ENCODE data around the gene ULBP2. TPM values are rescaled to one million over a fixed set of nuclear protein-coding genes. Genes with fewer than 3 reads are reported as not detected.

The ULBP2 gene
- total and polyA plus RNA-seq, 2 of the 8 experiments (the other 6 are each of a cell fraction or from before 2014, with no cell fraction given) = 0.05 TPM; not detected in 1

GRCh38 chr6:149990661-149991471, 49.1 kb downstream of the ULBP2 start:
- Histone ChIP-seq H3K36me3 (ENCODE audit: control insufficient read depth in 2 of 4, insufficient read depth in 4 of 4, low read length in 3 of 4) (no peaks in the 10 kb centered on the region), H2BK20ac (ENCODE audit: low read length) (no peak overlapping the region), H4K20me1 (replicated peaks in 1 of 2; ENCODE audit: control insufficient read depth in 1 of 2, insufficient read depth in 2 of 2, low read length in 2 of 2) (peaks cover 8 to 15% of the 10 kb centered on the region in 2 experiments), H3K9me3 (ENCODE audit: insufficient read depth in 2 of 2, low read depth in 1 of 2, low read length in 1 of 2) (no peaks in the 10 kb centered on the region), H4K8ac (ENCODE audit: extremely low read depth, insufficient read depth, low read length) (no peak overlapping the region), H3K9ac (replicated peaks in 1 of 4; ENCODE audit: extremely low read depth in 1 of 4, low read depth in 3 of 4, low read length in 3 of 4) (no peak overlapping the region), H3K23me2 (ENCODE audit: low read depth, low read length) (no peaks in the 10 kb centered on the region; the same call in 1 of the 2 replicates), H2BK120ac (replicated peaks; ENCODE audit: low read depth, low read length) (no peak overlapping the region), H4K5ac (ENCODE audit: insufficient read length, low read depth, low read length) (no peak overlapping the region), H3K79me1 (ENCODE audit: low read depth, low read length) (no peaks in the 10 kb centered on the region), H4K91ac (replicated peaks; ENCODE audit: insufficient read length, low read length) (no peak overlapping the region), H2AK5ac (ENCODE audit: low read depth, low read length) (no peak overlapping the region), H3K18ac (ENCODE audit: extremely low read depth, low read length) (peak overlapping the region; percentile 60), H2BK12ac (ENCODE audit: low read depth, low read length) (no peak overlapping the region; the same call in 1 of the 2 replicates), H3K23ac (ENCODE audit: insufficient read length) (no peak overlapping the region), H2BK15ac (ENCODE audit: low read length) (no peak overlapping the region), H3K56ac (replicated peaks; ENCODE audit: insufficient read length, low read depth, low read length) (no peak overlapping the region), H3K79me2 (ENCODE audit: control insufficient read depth in 1 of 2, insufficient read depth in 2 of 2, low read length in 2 of 2) (no peaks in the 10 kb centered on the region), H2AFZ (ENCODE audit: low read length) (no peak overlapping the region), H3K27me3 (replicated peaks in 1 of 4; ENCODE audit: control insufficient read depth in 3 of 4, extremely low read depth in 1 of 4, insufficient read depth in 3 of 4, low read length in 3 of 4) (peaks cover 67 to 93% (median 85%) of the 10 kb centered on the region in 4 experiments), H3K14ac (ENCODE audit: insufficient read length) (no peak overlapping the region), H3K27ac (ENCODE audit: low read depth, low read length) (no peak overlapping the region), H3K4me2 (ENCODE audit: insufficient read depth in 1 of 2, low read depth in 2 of 2, low read length in 2 of 2) (peak overlapping the region; percentile 62 to 77), H3K4me3 (ENCODE audit: extremely low read depth in 1 of 4, insufficient read depth in 2 of 4, low read depth in 3 of 4, low read length in 4 of 4) (peak overlapping the region; percentile 0 to 53 (median 29); a peak in 7 of 8 replicates), H3K4me1 (replicated peaks in 1 of 4; ENCODE audit: control insufficient read depth in 3 of 4, insufficient read depth in 4 of 4, low read length in 3 of 4) (peaks cover 2 to 21% (median 15%) of the 10 kb centered on the region in 4 experiments), H2BK5ac (ENCODE audit: low read depth, low read length) (no peak overlapping the region), H3K4ac (replicated peaks; ENCODE audit: insufficient read length, low read depth, low read length) (no peak overlapping the region)
- 1% methylated on average over 36 of the region's 49 CpGs; no CpG with 5 or more reads in 1 of the 2 experiments for WGBS, 2 experiments (ENCODE audit: extremely low coverage in 1 of 2, insufficient coverage in 1 of 2, insufficient read length in 1 of 2, insufficient replicate concordance in 2 of 2, low coverage in 1 of 2, low lambda C conversion rate in 2 of 2, missing lambda C conversion rate in 1 of 2)
- TF ChIP-seq SUZ12 (IDR thresholded peaks at IDR 0.05; ENCODE audit: low read length) (peak; percentile 67), EZH2 (IDR thresholded peaks at IDR 0.05; ENCODE audit: low read depth, low read length, severe bottlenecking) (peak; percentile 27), RBBP5 (IDR thresholded peaks at IDR 0.05; ENCODE audit: borderline replicate concordance, low read depth, low read length) (0 out of 2 replicates have a peak, but pooled peaks have one; percentile 35), SIX5 (IDR thresholded peaks at IDR 0.05; ENCODE audit: low read depth, low read length) (no peak), HDAC2 (IDR thresholded peaks at IDR 0.05; ENCODE audit: borderline replicate concordance in 1 of 2, low read depth in 2 of 2, low read length in 2 of 2) (peak in 1 of 2 experiments; percentile 61; a peak in 1 of 4 replicates), KDM4A (IDR thresholded peaks at IDR 0.05; ENCODE audit: low read depth, low read length, severe bottlenecking) (peak; percentile 26), NRF1 (IDR thresholded peaks at IDR 0.05; ENCODE audit: low read depth, low read length) (peak; percentile 41), SIN3A (conservative IDR thresholded peaks at IDR 0.05 in 1 of 2, IDR thresholded peaks at IDR 0.05 in 1 of 2; ENCODE audit: low read depth in 1 of 2, low read length in 2 of 2) (no peak)
- DNase-seq (ENCODE audit: low read depth in 1 of 2, low spot score in 2 of 2) (peak in 1 of 2 experiments; percentile 70), FAIRE-seq (no peak)
- ChIA-PET CTCF (ENCODE audit: partially characterized antibody) (interaction anchor here (0.7 to 3.6 kb wide), 4 partner anchors 12 to 41 kb away, joined by 3 to 20 read pairs (median 8); no protein-coding TSS in a partner anchor), POLR2A (ENCODE audit: partially characterized antibody) (interaction anchor here (1.4 to 2.0 kb wide), 2 partner anchors 27 to 50 kb away, joined by 4 read pairs; partner anchors contain the start of gene ULBP1)

Data from H1 (cell line).